Daoy (cell line): Measurements from ENCODE around the gene MPP2. TPM values are rescaled to one million over a fixed set of nuclear protein-coding genes. Genes with fewer than 3 reads are reported as not detected.
"Not testable (repeated sequence)": the region's sequence is repeated elsewhere in the genome, so short reads cannot be mapped to it uniquely, and the experiment has no call there.

Experiments
- DNase-seq: peaks from one replicate; pipeline ENCODE4 v3.0.0-alpha.2; 2015; ENCODE audit warnings: low read depth
- total RNA-seq: library from RNA; depleted of rRNA; stranded (reverse); fragments of >200 nt; shearing (Covaris generic); gene quantifications from 2 replicates; pipeline ENCODE4 v1.2.3, GENCODE V29; 2014

The MPP2 gene
- total RNA-seq, 1 experiment from 2014 or later: 1.3 TPM

- no peak for DNase-seq
These were observed 21.3 kb upstream of the MPP2 start for GRCh38 chr17:43928609-43929008.

- DNase-seq: not testable (repeated sequence)
These were observed 20.6 kb upstream of the MPP2 start for GRCh38 chr17:43927929-43928328.

- no peak for DNase-seq
These were observed 19.9 kb upstream of the MPP2 start for GRCh38 chr17:43927060-43927864.

DNA sequence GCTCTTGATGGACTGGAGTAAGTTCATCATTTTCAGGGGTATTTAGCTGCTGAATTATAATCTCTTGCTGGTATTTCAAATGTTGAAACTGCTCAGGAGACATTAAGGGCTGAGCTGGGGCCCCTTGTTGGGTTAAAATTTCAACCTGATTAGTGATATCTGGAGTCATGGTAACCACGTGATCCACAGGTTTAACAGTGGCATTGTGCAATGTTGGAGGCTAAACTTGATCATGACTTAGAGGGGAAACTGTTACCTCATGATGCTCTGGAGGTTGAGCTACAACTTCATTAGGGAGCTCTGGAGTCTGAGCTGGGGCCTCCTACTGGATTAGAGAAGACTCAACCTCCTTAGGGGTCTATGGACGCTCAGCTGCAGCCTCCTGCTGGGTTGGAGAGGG is 17.2 kb upstream of the MPP2 start:
- DNase-seq: no peak

DNA sequence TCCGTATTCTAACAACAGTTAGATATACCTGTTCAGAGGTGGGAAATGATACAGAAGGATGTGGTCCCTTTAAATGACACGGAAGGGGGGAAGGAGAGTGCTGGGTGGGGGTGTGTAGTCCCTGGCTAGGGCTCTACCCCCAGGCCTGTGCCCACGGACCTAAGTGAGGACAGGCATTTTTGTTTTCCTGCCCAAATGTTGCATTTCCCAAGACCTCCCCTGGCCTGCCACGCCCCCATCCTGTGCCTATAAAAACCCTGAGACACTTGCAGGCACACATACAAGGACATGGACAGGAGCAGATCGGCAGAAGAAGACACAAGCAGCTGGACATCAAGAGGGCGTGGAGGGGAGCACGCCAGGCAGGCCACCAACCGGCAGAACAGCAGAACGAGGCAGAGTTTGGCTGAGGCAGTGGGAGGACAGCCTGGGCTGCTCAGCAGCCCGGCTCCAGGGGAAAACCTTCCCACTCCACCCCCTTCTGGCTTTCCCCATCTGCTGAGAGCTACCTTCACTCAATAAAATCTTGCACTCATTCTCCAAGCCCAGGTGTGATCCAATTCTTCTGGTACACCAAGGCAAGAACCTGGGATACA is 13.3 kb upstream of the MPP2 start:
- DNase-seq: no peak

DNA sequence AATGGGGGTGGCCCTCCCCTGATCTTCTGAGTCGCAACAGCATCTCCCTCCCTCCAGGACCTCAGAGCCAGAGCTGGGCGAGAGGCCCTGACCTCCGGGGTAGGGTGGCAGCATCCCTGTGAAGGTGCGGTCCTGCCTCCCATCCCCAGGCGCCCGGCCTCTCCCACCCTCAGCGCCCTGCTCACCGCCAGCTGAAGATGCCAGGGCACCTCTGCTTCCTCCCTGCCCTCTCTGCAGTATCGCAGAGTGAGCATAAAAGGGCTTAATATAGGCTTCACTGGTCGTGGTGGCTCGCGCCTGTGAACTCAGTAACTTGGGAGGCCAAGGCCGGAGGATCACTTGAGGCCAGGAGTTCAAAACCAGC is 10.7 kb upstream of the MPP2 start:
- DNase-seq: no peak

DNA sequence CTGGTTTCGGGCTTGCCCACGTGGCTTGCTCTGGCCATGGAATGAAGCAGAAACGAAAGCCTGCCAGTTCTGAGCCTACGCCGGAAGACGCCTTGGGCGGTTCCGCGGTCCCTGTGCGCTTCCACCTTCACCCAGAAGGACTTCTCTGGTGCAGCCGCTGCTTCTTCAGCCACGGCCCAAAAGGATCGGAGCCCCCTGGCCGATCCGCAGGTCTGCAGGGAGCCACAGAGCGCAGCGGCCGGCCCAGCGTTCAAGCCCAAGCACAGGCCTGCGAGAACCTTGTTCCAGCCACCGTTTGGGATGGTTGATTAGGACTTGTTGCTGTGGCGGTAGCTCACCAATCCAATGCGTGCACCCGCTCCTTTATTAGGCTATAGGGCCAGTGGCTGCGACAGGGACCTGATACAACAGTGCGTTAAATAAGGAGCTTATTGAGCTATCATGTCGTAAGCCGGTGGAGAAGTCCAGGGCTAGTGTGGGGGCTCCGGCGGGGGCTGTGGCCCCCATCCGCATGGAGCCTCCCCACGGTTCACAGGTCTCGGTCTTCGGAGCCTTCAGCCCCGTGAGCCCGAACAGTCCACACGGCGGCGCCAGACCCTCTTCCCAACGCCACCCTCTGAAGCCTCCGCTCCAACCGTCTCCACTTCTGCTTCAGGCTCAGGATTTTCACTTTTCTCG is 10.2 kb upstream of the MPP2 start:
- DNase-seq: no peak

DNA sequence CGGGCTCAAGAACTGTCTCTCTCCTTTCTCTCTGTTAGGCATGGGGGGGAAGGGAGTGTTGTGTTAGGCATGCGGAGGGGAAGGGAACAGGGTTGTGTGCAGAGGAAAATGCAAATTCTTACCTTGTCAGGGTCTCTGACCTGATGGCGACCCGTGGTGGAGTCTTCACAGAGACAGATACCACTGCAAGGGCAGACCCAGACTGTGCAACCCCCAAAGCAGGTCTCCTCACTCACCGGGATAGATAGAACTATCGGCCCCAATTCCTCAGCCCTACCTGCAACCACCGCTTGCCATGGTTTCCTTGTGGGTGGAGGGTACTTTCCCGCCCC is 9.6 kb upstream of the MPP2 start:
- DNase-seq: no peak

DNA sequence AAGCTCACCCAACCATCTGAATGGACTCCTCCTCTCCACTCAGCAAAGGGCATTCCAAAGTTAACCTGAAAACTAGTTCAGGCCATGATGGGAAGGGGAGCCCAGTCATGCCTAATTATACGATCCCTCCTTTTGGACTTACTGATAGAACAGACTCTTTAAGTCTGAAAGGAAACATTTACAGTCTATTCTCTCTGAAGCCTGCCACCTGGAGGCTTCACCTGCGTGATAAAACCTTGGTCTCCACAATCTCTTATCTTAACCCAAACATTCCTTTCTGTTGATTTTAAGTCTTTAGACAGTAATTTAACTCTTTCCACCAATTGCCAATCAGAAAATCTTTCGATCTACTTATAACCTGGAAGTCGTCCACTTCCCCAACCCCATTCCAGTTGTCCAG is 9.0 kb upstream of the MPP2 start:
- no peak for DNase-seq

GRCh38 chr17:43915559-43915958 is 8.2 kb upstream of the MPP2 start:
- DNase-seq: no peak

DNA sequence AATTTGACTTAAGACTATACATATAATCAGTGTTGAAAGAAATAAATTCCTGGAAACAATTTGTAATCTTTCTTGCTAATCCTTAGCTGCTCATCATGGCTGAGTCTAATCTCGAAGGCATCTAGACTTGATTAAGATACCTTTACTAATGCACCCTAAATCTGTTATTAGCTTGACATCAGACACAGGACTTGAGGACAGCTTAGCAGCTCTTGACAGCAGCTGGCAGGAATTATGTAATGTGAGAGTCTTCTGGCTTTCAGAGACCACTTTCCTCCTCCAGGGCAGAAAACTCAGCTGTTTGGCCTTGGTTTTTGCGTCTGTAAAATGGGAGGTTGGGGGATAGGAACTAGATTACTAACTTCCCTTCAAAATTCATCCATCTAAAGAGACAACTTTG is 7.1 kb upstream of the MPP2 start:
- DNase-seq: no peak

- DNase-seq: no peak
These were observed 6.2 kb upstream of the MPP2 start for GRCh38 chr17:43913584-43913983.

- DNase-seq: no peak
These were observed 5.4 kb upstream of the MPP2 start for GRCh38 chr17:43912635-43913304.

GRCh38 chr17:43911904-43912303 is 4.6 kb upstream of the MPP2 start:
- no peak for DNase-seq

GRCh38 chr17:43909537-43910231 is 2.3 kb upstream of the MPP2 start:
- no peak for DNase-seq

DNA sequence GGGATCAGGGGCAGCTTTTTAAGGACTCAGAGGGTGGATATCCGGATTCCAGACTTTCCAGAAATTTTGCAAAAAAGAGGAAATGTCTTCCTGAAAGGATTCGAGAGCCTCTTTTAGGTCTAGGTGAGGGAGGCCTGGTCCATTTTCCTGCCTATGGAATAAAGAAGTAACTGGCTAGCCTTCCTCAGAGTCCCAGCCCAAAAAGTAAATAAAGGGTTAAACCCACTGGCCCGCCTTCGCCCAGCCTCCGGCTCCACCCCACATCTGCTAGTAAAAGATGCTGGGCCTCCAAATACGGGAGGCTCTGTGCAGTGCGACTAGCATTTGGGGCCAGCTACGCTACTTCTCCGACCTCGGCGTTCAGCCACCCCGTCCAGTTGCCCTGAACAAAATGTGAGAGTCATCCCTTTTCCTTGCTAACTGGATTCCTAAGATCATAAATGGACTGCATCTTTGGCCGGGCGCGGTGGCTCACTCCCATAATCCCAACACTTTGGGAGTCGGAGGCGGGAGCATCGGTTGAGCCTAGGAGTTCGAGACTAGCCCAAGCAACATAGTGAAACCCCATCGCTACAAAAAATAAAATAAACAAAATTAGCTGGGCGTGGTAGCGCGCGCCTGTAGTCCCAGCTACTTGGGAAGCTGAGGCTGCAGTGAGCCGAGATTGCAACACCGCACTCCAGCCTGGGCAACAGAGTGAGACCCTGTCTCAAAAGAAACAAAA is 824 bp upstream of the MPP2 start:
- peak; percentile 50 for DNase-seq

GRCh38 chr17:43906951-43907424 is 348 bp downstream of the MPP2 start:
- no peak for DNase-seq

GRCh38 chr17:43905985-43906852 is 1.1 kb downstream of the MPP2 start:
- DNase-seq: peak; percentile 57

DNA sequence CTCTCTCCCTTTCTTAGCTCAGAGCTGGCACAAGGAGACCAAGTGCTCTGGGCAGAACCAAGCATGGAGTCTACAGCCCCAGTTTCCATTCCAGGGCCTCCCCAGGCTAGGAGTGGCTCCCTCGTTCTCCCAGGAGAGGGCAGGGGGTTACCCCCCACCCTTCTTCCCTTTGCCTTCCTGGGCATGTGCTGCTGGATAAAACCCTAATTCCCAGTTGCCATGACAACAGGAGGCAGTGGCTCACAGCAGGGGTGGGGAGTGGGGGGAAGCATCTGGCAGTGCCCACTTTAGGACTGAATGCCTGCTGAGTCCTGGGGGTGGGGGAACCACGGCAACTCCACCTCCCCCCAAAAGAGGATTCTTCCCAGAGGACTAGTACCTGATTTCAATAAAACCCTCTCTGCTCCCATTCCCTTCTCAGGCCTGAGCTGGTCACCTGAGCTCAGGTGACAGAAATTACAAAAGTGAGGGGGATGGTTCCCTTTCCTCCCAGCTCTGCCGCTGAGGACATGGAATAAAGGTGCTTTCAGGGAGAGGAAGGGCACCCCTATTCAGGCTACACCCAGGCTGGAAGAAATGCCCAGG is 1.8 kb downstream of the MPP2 start:
- DNase-seq: no peak
